Activated naive CD4-positive, alpha-beta T cell (primary cell): ENCODE data around the gene DNAH8.

Experiments used
- DNase-seq, 4 experiments: peaks; one replicate each; lab custom pipeline; 2025; lab: John Stamatoyannopoulos, UW

DNAH8 gene

GRCh38 chr6:38796850-38797249, 81.7 kb downstream of the DNAH8 start:
- no peak for DNase-seq

- DNase-seq = no peak
Observed at GRCh38 chr6:38797391-38797790, 82.3 kb downstream of the DNAH8 start.

DNA sequence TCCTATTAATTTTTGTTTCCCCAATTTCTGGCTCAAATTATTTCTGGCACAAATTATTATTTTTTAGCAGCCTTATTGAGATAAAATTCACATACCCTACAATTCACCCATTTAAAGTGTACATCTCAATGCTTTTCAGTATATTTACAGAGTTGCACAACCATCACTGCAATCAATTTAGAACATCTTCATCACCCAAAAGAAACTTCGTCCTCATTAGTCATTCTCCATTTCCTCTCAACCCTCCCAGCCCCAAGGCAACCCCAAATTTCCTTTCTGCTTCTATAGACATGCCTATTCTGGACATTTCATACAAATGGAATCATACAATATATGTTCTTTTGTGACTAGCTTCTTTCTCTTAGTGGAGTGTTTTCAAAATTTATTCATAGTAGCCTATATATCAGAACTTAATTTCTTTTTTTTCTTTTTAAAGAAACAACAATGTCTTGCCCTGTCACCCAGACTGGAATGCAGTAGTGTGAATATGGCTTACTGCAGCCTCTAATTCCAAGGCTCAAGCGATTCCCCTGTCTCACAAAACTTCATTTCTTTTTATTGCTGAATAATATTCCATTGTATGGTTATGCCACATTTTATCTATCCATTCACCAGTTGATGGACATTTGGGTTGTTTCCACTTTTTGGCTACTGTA, 84.5 kb downstream of the DNAH8 start:
- DNase-seq = no peak

- no peak for DNase-seq
Observed at GRCh38 chr6:38801305-38801704, 86.2 kb downstream of the DNAH8 start.

DNA sequence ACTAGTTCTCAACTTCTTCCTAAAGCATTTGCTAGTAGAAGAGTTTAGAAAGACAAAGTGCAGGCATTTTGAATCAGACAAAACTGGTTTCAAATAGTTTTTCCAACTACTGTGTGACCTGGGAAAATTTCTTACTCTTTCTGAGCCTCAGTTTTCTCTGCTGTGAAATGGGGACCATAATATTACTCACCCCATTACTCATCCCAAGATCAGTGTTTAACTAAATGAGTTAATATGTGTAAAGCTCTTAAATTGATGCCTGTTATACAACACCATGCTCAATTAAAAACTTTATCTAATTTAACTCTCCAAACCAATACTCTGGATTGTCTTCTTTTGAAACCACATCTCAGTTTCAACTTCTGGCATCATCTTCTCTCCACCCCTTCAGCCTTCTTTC, 87.4 kb downstream of the DNAH8 start:
- DNase-seq = no peak

DNA sequence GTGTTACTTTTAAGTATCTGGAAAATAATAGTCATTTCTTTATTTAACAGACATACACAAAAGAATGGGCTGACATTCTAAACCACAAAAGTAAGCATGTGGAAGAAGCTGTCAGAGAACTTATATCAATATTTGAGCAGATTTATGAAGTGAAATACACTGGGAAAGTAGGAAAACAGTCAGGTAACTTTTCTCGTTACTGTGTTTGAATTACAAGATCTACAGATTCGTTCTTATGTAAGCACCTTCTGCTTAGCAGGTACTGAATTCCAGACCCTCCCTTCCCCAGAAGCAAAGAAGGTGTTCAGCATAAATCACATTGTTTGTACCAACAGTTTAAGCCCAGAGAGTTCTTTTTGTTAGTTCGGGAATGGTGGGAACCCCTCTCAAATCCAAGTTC, 88.0 kb downstream of the DNAH8 start:
- DNase-seq = no peak

DNA sequence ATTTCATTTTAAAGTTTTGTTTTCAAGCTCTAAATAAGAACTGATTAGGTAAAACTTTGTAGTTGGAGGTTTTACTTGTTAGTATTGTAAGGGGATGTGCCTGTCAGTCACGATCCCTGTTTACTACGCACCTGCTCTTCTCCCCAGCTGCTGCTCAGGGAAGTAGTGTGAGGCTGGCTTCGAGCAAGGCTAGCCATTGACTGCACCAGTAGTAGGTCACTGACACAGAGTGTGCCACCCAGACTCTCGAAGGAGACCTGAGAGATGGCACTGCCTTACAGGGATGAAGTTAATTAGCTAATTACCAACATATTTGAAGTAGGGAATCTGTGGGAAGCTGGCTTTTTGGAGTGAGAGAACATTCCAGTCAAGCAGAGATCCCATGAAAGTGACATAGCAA, 89.2 kb downstream of the DNAH8 start:
- DNase-seq = no peak

- DNase-seq = no peak
Observed at GRCh38 chr6:38805127-38805655, 90.1 kb downstream of the DNAH8 start.

DNA sequence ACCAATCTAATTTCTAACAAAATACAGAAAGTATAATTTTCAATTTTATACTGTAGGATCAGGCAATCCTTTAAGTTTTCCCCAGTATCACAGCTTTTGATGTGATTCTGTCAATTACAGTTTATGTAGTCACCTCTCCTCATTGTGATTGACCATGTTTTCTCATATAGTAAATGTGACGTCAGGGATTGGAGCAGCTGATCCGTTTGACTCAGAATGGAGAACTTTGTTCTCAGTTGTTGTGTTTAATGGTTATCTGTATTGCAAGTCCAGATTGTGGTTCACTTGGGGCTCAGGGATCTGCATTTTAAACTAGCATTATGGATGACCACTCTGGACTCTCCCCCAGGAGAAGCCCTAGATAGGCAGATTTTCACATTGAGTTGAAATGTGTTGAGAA, 90.6 kb downstream of the DNAH8 start:
- no peak for DNase-seq

DNA sequence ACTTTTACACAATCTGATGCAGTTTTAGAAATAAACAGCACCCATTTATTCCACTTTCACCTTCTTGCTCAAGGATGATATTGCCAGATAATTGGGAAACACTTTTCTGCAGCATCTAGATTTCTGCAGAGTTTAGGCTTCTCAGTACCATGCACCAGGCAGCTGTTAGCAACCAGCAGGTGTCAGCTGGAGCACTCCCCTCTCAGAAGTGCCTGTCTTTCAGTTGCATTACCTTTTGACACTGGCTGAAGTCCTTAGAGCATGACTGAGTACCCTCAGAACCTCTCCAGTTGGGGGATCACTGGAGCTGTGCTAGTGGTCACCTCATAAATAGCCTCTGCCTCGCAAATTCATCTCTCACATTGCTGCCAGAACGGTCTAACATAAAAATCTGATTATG, 91.2 kb downstream of the DNAH8 start:
- DNase-seq = no peak

DNA sequence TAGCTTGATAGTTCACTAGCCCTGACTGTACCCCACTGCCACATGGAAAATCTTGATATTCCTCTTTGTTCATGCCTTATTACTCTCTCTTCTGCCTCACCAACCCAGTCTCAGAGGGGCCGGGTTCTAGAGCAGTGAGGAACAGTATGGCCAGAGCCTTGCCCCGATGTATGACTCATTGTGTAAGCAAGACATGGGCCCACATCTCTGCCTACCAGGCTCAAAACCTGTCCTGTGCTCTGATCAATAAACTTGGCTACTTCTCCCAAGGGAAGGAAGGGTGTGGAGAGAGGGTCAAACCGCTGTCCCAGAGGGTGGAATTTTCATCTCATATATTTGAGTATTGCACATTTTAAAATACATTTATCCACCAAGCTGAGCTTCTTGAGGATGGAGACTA, 91.7 kb downstream of the DNAH8 start:
- no peak for DNase-seq

GRCh38 chr6:38808039-38808438, 92.9 kb downstream of the DNAH8 start:
- no peak for DNase-seq

DNA sequence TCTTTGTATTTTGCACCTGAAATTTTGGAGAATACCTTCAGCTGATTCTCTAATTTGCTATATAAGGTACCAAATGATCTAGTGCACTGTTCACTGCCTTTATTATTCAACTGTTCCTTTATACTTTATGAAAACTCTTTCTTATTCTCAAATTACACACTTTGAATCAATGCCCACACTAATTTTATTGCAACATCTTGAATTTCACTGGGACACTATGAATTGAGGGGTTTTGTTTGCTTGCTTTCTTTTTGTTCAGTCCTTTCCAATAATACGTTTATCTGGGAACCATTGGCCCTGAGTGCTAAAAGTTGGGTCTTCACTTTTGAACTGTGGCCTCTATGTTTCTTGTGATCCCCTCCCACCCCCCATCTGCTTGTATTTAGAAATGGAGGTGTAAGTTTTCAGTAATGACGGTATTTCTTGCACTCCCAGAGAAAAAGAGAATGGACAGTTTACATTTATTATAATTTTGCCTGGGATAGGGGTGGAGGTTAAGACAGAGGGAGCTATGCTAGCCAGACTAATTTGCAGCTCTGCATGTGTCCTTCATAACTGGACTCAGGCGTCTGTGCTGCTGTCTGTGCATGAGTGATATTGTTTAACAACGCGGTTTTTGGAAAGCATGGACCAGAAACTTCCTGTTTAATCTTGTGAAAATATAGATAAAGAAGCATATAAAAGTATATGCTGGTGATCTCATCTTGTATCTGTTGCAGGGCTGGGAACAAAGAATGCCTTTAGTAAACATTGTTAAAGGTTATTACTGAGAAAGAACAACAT, 98.1 kb downstream of the DNAH8 start:
- DNase-seq = no peak

DNA sequence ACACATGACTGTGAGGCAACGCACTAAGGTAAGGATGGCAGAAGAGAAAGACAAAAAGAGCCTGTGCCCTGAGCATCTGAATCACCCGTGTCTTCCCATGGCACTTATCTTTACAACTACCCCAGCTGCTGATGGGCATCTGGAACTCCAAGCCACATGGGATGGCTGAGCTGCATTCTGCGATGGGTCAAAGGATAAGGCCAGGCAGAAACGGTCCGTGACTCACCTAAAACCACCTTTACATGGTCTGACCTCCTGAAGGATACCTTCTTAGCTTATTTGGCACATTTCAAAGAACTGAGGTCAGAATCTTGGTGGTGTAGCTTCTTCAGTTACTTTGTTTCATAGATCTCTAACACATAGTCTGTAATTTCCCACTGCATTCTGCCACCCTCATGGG, 99.7 kb downstream of the DNAH8 start:
- no peak for DNase-seq

DNA sequence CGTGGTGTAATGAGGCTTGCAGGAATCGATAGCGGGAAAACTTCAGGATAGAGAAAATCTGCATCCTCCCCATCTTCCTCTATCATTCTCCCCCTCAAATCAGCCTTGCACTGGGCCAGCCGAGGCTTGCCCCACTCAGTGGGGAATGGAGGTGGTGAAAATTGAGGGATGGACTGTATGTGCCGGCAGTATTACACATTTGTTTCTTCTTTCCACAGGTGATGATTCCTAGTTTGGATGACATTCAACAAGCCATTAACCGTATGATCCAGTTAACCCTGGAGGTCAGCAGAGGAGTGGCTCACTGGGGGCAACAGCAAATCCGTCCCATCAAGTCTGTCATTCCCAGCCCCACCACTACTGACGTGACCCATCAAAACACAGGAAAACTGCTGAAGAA, 100.1 kb downstream of the DNAH8 start:
- no peak for DNase-seq

- no peak for DNase-seq
Observed at GRCh38 chr6:38818691-38819090, 103.6 kb downstream of the DNAH8 start.

DNA sequence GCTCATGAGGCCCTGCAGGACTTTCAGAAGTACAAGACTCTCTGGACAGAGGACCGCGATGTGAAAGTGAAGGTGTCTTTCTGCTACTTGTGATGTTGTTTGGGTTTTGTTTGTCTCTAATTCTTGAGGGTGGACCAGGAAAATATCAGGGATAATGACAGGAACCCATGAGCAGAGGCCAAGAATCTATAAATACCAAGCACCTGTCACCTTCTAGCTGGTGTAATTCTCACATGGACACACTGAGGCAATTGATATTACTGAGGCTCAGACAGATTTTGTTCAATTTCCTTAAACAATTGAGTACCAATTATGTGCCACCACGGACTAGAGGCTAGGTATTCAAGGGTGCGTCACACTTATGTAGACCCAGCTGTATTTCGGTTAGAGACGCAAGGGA, 107.9 kb downstream of the DNAH8 start:
- no peak for DNase-seq

DNA sequence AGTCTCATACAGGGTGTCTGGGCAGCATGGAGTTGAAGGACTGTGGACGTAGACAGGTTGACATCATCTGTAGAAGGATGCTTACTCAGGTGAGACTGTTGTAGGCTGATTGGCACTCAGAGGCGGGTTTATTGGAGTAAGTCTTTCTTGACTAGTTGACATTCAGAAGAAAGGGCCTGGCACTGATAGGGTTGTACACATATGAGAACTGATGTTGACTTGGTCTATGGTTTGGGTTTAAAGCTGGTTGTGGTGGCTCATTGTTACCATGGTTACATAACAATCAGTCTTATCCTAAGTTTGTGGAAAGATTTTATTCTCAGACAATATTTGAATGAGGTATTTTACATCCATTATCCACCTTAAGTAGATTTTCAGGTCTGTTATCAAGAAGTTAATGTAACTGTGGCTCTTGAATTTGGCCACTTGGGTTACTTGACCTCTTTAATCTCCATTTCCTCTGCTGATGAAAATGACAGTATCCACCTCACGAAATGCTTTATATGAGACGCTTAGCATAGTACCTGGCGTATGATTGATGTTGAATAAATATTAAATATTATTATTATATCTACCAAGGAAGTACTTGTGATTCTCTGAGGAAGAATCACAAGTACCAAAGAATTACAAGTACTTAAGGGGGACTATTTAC, 109.3 kb downstream of the DNAH8 start:
- DNase-seq = no peak

GRCh38 chr6:38827024-38827423, 111.9 kb downstream of the DNAH8 start:
- no peak for DNase-seq

DNA sequence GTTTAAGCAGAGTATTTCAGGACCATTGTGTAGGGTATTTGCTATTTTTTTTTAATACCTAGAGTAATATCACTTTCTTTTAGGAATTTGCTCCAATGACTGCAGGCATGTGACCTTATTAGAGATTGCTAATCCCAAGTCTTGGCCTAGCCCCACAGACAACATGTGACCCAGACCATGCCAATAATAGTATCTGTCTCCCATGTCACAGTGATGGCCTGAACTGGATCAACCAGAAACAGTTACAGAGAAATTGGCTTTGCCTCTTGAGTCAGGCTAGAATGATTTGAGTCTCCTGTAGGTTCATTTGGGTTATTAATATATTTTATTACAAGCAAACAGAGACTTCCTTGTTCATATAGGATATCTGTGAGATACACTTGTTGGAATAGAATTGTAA, 116.8 kb downstream of the DNAH8 start:
- no peak for DNase-seq

GRCh38 chr6:38833320-38833719, 118.2 kb downstream of the DNAH8 start:
- DNase-seq = no peak

GRCh38 chr6:38836585-38836984, 121.5 kb downstream of the DNAH8 start:
- DNase-seq = no peak

DNA sequence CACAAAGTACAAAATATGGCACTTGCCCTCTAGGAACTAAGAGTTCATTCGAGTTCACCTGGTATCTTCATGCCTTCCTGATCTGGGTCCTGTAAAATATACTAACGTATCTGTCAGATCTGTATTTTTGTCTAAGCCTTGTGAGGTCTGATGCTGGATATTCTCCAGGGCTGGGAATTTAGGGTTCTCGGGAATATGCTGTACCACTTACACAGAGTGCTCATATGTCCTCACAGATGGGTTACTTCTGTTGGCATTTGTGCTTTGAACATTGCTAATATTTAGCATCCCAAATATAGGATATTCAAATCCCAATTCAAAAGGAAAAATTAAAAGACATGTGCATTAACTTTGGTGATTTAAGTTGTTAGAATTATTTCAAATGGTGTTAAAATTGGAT, 122.0 kb downstream of the DNAH8 start:
- no peak for DNase-seq
